ENCODE results near the gene PCDHA13.
A peak's percentile ranks its signal among the peaks of the same experiment; 100 is the strongest.

DNA sequence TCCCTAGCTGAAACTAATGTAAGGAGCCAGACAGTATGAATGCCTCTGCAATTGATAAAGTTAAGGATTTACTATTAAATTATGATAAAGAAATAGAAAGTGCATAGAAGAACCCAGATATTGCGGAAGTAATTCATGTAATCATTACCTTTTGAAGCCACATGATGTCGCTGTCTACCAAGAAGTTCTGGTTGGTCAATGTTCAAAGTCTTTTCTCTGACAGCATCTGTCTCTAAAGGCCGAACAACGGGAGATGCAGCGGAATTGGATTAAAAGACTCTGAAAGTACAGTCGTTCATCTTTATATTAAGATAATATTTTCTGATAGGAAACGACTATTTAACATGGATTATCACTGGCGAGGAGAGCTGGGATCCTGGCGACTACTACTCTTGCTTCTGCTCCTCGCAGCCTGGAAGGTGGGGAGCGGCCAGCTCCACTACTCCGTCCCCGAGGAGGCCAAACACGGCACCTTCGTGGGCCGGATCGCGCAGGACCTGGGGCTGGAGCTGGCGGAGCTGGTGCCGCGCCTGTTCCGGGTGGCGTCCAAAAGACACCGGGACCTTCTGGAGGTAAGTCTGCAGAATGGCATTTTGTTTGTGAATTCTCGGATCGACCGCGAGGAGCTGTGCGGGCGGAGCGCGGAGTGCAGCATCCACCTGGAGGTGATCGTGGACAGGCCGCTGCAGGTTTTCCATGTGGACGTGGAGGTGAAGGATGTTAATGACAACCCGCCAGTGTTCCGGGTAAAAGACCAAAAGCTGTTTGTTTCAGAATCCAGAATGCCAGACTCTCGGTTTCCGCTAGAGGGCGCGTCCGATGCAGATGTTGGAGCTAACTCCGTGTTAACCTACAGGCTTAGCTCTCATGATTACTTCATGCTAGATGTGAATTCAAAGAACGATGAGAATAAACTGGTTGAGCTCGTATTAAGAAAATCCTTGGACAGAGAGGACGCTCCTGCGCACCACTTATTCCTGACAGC lies 40.7 kb upstream of the PCDHA13 start, which contains the start of gene PCDHA8:
- TF ChIP-seq, protein P1, sequence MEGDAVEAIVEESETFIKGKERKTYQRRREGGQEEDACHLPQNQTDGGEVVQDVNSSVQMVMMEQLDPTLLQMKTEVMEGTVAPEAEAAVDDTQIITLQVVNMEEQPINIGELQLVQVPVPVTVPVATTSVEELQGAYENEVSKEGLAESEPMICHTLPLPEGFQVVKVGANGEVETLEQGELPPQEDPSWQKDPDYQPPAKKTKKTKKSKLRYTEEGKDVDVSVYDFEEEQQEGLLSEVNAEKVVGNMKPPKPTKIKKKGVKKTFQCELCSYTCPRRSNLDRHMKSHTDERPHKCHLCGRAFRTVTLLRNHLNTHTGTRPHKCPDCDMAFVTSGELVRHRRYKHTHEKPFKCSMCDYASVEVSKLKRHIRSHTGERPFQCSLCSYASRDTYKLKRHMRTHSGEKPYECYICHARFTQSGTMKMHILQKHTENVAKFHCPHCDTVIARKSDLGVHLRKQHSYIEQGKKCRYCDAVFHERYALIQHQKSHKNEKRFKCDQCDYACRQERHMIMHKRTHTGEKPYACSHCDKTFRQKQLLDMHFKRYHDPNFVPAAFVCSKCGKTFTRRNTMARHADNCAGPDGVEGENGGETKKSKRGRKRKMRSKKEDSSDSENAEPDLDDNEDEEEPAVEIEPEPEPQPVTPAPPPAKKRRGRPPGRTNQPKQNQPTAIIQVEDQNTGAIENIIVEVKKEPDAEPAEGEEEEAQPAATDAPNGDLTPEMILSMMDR (IDR thresholded peaks at IDR 0.05) = peak in 1 of 6 experiments; percentile 12
- no peak for TF ChIP-seq POLR2A (IDR thresholded peaks at IDR 0.05)
